Subcutaneous adipose tissue (tissue), 4 donors: ENCODE data around the gene ULK4. TPM values are rescaled to one million over a fixed set of nuclear protein-coding genes. Genes with fewer than 3 reads are reported as not detected.

ENCODE experiments used
- total RNA-seq, 4 donors: library from RNA; depleted of rRNA; stranded (reverse); fragments of >200 nt; gene quantifications; one replicate each; pipeline ENCODE4 v1.1.0, GENCODE V29; 2016
- TF ChIP-seq, protein P1 (sequence below): fragments of 450-650 bp; IDR thresholded peaks from one replicate; pipeline ENCODE4 v1.5.1; 2016; ENCODE audit warnings: low read depth, mild to moderate bottlenecking, control low read depth, antibody characterized with exemption, moderate library complexity

ULK4 gene
- total RNA-seq, 4 donors from 2014 or later, result 10.6 to 32.0 (median 22.6) TPM

DNA sequence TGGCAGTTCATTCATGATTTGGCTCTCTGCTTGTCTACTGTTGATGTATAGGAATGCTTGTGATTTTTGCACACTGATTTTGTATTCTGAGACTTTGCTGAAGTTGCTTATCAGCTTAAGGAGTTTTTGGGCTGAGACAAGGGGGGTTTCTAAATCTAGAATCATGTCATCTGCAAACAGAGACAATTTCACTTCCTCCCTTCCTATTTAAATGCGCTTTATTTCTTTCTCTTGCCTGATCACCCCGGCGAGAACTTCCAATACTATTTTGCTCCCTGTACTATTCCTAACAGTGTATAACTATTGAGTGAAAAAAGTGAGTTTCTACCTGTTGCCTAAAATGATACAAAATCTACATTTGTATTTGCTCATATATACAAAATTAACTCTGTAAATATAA is 128.3 kb downstream of the ULK4 start:
- TF ChIP-seq, protein P1, sequence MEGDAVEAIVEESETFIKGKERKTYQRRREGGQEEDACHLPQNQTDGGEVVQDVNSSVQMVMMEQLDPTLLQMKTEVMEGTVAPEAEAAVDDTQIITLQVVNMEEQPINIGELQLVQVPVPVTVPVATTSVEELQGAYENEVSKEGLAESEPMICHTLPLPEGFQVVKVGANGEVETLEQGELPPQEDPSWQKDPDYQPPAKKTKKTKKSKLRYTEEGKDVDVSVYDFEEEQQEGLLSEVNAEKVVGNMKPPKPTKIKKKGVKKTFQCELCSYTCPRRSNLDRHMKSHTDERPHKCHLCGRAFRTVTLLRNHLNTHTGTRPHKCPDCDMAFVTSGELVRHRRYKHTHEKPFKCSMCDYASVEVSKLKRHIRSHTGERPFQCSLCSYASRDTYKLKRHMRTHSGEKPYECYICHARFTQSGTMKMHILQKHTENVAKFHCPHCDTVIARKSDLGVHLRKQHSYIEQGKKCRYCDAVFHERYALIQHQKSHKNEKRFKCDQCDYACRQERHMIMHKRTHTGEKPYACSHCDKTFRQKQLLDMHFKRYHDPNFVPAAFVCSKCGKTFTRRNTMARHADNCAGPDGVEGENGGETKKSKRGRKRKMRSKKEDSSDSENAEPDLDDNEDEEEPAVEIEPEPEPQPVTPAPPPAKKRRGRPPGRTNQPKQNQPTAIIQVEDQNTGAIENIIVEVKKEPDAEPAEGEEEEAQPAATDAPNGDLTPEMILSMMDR, result no peak

DNA sequence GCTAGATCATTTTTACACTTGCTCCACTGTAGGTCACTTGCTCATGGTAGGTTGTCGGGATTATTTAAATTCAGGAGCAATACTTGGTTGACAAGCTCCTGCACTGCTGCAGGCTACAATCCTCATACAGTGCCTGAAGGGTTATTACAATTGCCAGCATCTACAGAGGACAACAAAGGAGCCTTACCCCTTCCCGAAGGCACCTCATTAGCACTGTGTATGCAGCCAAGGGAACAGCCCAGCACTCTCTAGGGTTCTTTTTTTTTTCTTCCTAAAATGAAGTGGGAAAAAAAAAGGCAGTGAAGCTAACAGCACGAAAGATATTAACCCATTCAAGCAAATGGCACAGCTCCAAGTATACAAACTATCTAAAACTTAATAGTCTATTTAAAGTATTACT is 142.7 kb downstream of the ULK4 start:
- TF ChIP-seq, protein P1, result no peak

DNA sequence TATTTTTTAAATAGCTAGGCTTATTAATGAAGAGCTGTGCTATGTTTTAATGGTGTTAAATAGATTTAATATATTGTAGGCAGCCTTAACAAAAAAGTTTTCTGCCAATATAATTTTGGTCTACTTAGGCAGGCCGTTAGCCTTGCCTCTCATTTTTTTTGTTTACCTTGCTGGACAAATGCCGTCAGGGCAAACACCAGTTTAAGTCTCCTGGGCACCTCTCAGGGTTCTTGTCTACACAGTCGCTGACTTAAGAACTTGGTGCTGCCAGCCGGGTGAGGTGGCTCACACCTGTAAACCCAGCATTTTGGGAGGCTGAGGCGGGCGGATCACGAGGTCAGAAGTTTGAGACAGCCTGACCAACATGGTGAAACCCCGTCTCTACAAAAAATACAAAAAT is 153.3 kb downstream of the ULK4 start:
- TF ChIP-seq, protein P1, result no peak

DNA sequence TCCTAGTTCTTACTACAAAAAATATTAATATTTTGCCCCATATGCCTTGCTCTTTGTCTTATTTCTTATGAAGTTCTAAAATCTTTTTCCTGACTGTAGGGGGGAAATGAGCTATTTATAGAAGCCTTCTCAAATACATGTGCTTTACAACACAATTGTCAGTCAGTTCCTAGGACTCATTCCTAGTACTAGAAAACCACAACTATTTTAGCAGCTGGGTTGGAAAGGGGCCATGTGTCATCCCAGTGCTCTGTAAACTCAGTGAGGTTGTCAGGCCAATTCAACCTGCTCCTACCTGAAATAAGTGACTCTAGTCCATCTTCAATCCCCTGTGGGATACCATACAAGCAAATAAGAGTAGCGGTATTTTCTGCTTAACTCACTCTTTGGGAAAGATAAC is 153.8 kb downstream of the ULK4 start:
- TF ChIP-seq, protein P1, result no peak

DNA sequence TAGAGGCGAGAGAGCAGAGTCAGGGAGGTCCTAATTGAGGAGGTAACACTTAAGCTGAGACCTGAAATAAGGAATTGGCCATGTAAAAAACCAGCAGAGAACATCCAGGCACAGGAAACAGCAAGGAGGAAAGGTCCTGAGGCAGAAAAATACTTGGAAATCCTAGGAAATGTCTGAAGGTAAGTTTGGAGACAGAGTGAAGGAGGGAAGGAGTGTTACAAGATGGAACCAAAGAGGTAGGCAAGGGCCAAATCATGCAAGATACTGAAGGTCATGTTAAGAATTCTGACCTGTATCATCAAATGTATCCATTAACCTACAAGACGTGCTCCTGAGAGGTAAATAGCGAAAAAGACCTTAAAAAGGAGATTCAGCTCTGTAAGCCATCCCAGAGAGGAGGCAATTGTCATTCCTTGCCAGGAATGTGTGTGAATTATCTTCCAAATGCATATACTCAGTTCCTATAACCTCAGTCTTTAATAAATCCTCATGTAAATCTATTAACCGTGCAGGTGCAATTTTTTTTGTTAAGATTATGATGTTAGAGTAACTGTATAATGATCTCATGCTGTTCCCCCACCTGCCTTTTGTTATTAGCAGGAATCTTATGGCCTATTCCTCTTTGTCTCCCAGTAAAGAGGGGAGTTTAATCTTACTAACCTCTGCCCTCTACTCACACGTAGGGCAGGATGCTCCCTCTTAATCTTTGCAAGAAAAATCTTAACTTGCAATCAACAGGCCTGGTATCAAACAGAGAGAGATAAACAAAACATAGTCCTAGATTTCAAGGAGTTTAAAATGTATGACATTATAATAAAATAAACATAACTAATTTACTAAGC is 166.9 kb downstream of the ULK4 start:
- TF ChIP-seq, protein P1, result no peak

DNA sequence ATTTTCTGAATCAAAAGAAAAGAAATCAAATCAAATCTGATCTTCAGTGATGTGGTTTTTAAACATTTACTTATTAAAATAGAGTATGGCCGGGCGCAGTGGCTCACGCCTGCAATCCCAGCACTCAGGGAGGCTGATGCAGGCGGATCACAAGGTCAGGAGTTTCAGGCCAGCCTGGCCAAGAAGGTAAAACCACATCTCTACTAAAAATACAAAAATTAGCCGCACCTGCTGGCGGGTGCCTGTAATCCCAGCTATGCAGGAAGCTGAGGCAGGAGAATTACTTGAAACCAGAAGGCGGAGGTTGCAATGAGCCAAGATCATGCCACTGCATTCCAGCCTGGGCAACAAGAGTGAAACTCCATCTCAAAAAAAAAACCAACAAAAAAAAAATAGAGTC is 169.1 kb downstream of the ULK4 start:
- TF ChIP-seq, protein P1, result no peak

DNA sequence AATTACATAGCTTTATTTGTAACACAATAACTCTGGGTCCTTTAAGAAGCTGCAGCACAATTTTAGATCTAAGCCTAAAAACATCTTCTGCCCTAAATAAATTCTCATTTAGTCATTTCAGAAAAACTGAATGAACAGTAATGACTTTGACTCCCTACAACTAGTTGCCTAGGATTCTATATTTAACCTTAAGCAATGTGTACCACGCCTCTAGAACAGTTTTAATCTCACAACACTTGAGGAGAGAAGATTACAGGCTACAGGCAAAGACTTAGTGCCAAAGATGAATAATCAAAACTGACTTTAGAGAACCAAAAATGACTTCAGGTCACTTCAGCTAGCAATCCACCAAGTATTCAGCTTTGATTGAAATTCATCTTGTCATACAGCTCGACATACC is 192.8 kb downstream of the ULK4 start:
- TF ChIP-seq, protein P1, result no peak
